Fibroblast of the aortic adventitia (primary cell): Measurements from ENCODE around the gene GAPVD1. TPM values are rescaled to one million over a fixed set of nuclear protein-coding genes. Genes with fewer than 3 reads are reported as not detected.
"Not testable (repeated sequence)": the region's sequence is repeated elsewhere in the genome, so short reads cannot be mapped to it uniquely, and the experiment has no call there.

Source experiments
- DNase-seq: peaks from one replicate; pipeline ENCODE4 v3.0.0-alpha.2; 2010; ENCODE audit warnings: low read depth
- H3K4me3 ChIP-seq: 2 replicates; pipeline ENCODE4 v1.5.1; 2011; ENCODE audit warnings: low read depth, mild to moderate bottlenecking, control low read depth, low read length, moderate library complexity
- CTCF ChIP-seq: IDR thresholded peaks from 2 replicates; pipeline ENCODE4 v1.5.1; 2011; ENCODE audit warnings: mild to moderate bottlenecking, low read length, control low read depth, inconsistent platforms; ENCODE audit not compliant: insufficient read depth
- total RNA-seq: library from RNA; depleted of rRNA; stranded (reverse); fragments of >200 nt; gene quantifications from 2 replicates; pipeline ENCODE4 v1.2.3, GENCODE V29; 2012; ENCODE audit warnings: low replicate concordance

The GAPVD1 gene
- 52.7 and 53.1 TPM in 2 replicates for total RNA-seq

GRCh38 chr9:125261501-125262293 lies at the start of gene GAPVD1:
GAPVD1 (plus strand) TSS chr9:125261826; CDS start chr9:125298922, 37,096 bp downstream.
- peak within 1 kb of the TSS; percentile 95 for H3K4me3 ChIP-seq
- peak; percentile 77 for DNase-seq
- peak; percentile 26 for TF ChIP-seq CTCF

GRCh38 chr9:125214186-125214585 lies 47.4 kb upstream of the GAPVD1 start:
- no peak overlapping the region for H3K4me3 ChIP-seq
- no peak for TF ChIP-seq CTCF
- DNase-seq = no peak

GRCh38 chr9:125218621-125219020 lies 43.0 kb upstream of the GAPVD1 start:
- H3K4me3 ChIP-seq = no peak overlapping the region
- no peak for TF ChIP-seq CTCF
- DNase-seq = no peak

DNA sequence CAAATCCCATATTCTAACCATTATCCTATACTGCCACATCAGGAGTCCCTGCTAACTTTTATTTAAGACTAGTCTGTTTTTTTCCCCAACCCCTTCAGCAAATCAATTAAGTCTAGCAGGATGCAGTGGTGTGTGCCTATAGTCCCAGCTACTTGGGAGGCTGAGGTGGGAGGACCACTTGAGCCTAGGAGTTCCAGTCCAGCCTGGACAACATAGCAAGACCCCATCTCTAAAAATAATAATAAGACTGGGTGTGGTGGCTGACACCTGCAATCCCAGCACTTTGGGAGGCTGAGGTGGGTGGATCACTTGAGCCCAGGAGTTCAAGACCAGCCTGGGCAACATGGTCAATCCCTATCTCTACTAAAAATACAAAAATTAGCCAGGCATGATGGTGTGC lies 36.8 kb upstream of the GAPVD1 start:
- H3K4me3 ChIP-seq, DNase-seq: not testable (repeated sequence)

DNA sequence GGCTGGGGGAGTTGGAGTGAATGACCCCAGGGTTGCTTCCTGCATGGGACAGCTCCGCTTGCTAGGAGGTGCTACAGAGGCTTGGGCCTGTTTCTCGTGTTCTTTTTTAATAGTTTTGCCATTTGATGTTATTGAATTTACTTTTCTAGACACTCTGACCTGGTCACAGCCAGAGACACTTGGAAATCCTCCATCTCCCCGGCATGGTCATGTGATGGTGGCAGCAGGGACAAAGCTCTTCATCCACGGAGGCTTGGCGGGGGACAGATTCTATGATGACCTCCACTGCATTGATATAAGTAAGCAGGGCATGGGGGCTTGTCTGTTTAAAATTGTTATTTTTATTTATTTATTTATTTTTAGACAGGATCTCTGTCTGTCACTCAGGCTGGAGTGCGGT lies 33.9 kb upstream of the GAPVD1 start:
- TF ChIP-seq CTCF = no peak
- H3K4me3 ChIP-seq = no peak overlapping the region
- DNase-seq = no peak

- DNase-seq = peak; percentile 98
- no peak overlapping the region for H3K4me3 ChIP-seq
- TF ChIP-seq CTCF = no peak
Measured at GRCh38 chr9:125233678-125234077, 27.9 kb upstream of the GAPVD1 start.

GRCh38 chr9:125234099-125234498 lies 27.5 kb upstream of the GAPVD1 start:
- DNase-seq, H3K4me3 ChIP-seq: not testable (repeated sequence)
